ENCODE data around the gene CHRNA7. TPM values are rescaled to one million over a fixed set of nuclear protein-coding genes. Genes with fewer than 3 reads are reported as not detected.

The CHRNA7 gene
- total RNA-seq, 1 donor from 2014 or later, result 9.5 TPM

- Mint-ChIP-seq H3K27ac (ENCODE audit: unreplicated experiment) (no peak overlapping the region), H3K4me1 (peaks cover 5% of the 10 kb centered on the region), H3K27me3 (ENCODE audit: low read depth) (no peaks in the 10 kb centered on the region), H3K4me3 (no peak overlapping the region), H3K9me3 (no peaks in the 10 kb centered on the region), H3K36me3 (ENCODE audit: low read depth) (peaks cover 3% of the 10 kb centered on the region)
- no peak for DNase-seq (ENCODE audit: low read depth, low spot score)
- TF ChIP-seq CTCF (conservative IDR thresholded peaks at IDR 0.05), result no peak
Observed at GRCh38 chr15:32105258-32106241, 75.2 kb downstream of the CHRNA7 start.

- TF ChIP-seq CTCF (conservative IDR thresholded peaks at IDR 0.05), result no peak
- Mint-ChIP-seq H3K27me3 (ENCODE audit: low read depth) (no peaks in the 10 kb centered on the region), H3K36me3 (ENCODE audit: low read depth) (peaks cover 3% of the 10 kb centered on the region), H3K4me1 (no peaks in the 10 kb centered on the region), H3K9me3 (no peaks in the 10 kb centered on the region), H3K27ac (ENCODE audit: unreplicated experiment) (no peak overlapping the region), H3K4me3 (no peak overlapping the region)
- DNase-seq (ENCODE audit: low read depth, low spot score), result no peak
Observed at GRCh38 chr15:32106401-32107381, 76.4 kb downstream of the CHRNA7 start.

GRCh38 chr15:32107477-32108080, 77.3 kb downstream of the CHRNA7 start:
- H3K27ac Mint-ChIP-seq (ENCODE audit: unreplicated experiment), result no peak overlapping the region
- no peak overlapping the region for H3K4me3 Mint-ChIP-seq
- H3K4me1 Mint-ChIP-seq, result no peaks in the 10 kb centered on the region
- no peak for TF ChIP-seq CTCF (conservative IDR thresholded peaks at IDR 0.05)
- no peak for DNase-seq (ENCODE audit: low read depth, low spot score)
- no peaks in the 10 kb centered on the region for H3K9me3 Mint-ChIP-seq
- H3K27me3 Mint-ChIP-seq (ENCODE audit: low read depth), result no peaks in the 10 kb centered on the region
- peaks cover 3% of the 10 kb centered on the region for H3K36me3 Mint-ChIP-seq (ENCODE audit: low read depth)

- Mint-ChIP-seq H3K27ac (ENCODE audit: unreplicated experiment) (no peak overlapping the region), H3K9me3 (no peaks in the 10 kb centered on the region), H3K4me1 (peaks cover 4% of the 10 kb centered on the region), H3K27me3 (ENCODE audit: low read depth) (no peaks in the 10 kb centered on the region), H3K4me3 (no peak overlapping the region), H3K36me3 (ENCODE audit: low read depth) (peaks cover 2% of the 10 kb centered on the region)
- no peak for TF ChIP-seq CTCF (conservative IDR thresholded peaks at IDR 0.05)
- no peak for DNase-seq (ENCODE audit: low read depth, low spot score)
Observed at GRCh38 chr15:32108661-32109060, 78.3 kb downstream of the CHRNA7 start.

GRCh38 chr15:32112101-32112500, 81.8 kb downstream of the CHRNA7 start:
- Mint-ChIP-seq H3K9me3 (no peaks in the 10 kb centered on the region), H3K27ac (ENCODE audit: unreplicated experiment) (no peak overlapping the region), H3K36me3 (ENCODE audit: low read depth) (no peaks in the 10 kb centered on the region), H3K27me3 (ENCODE audit: low read depth) (no peaks in the 10 kb centered on the region), H3K4me3 (no peak overlapping the region), H3K4me1 (peaks cover 4% of the 10 kb centered on the region)
- no peak for DNase-seq (ENCODE audit: low read depth, low spot score)
- TF ChIP-seq CTCF (conservative IDR thresholded peaks at IDR 0.05), result no peak
